Measurements from ENCODE around the gene CR1L.

DNA sequence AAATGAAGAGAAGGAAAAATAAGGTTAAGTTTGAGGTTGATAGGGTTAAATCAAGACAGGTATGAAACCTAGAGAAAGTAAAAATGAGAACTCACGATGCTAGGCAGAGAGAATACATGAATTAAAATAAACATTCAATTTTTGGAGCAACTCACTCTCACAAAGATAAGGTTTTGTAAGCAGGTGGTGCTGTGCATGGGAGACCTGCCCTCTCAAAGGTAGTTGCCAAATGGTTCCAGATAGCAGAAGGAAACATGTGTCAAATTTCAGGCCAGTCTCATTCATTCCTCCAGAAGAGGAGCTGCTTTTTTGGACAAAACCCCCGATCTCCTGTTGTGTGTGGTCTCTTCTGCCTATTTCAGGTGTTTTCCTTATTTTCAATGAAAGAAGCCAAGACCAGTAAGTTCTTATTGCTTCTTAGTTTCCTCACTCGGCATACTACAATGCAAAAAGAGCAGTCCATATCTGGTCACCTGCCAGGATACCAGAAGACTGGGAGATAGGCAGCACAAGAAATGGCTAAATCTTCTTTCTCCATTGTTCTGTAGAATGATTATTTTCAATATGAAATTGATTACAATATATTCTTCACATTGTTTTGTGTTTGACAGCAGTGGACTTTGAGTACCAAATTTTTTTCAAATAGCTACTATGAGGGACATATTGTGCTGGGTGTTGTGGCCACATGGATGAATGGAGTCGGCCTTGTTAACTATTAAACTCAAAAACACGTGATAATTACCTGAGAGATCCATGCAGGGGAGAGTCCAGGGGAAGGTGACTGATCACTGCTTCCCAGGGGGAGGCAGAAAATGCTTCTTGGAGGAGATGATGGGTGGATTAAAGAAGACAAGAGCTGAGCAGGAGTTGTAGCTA lies 3.6 kb downstream of the CR1L start:
- TF ChIP-seq, protein P1, sequence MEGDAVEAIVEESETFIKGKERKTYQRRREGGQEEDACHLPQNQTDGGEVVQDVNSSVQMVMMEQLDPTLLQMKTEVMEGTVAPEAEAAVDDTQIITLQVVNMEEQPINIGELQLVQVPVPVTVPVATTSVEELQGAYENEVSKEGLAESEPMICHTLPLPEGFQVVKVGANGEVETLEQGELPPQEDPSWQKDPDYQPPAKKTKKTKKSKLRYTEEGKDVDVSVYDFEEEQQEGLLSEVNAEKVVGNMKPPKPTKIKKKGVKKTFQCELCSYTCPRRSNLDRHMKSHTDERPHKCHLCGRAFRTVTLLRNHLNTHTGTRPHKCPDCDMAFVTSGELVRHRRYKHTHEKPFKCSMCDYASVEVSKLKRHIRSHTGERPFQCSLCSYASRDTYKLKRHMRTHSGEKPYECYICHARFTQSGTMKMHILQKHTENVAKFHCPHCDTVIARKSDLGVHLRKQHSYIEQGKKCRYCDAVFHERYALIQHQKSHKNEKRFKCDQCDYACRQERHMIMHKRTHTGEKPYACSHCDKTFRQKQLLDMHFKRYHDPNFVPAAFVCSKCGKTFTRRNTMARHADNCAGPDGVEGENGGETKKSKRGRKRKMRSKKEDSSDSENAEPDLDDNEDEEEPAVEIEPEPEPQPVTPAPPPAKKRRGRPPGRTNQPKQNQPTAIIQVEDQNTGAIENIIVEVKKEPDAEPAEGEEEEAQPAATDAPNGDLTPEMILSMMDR (IDR thresholded peaks at IDR 0.05), result no peak
- no peak for TF ChIP-seq POLR2A (IDR thresholded peaks at IDR 0.05)
